ENCODE measurements around the gene TARDBP.

DNA sequence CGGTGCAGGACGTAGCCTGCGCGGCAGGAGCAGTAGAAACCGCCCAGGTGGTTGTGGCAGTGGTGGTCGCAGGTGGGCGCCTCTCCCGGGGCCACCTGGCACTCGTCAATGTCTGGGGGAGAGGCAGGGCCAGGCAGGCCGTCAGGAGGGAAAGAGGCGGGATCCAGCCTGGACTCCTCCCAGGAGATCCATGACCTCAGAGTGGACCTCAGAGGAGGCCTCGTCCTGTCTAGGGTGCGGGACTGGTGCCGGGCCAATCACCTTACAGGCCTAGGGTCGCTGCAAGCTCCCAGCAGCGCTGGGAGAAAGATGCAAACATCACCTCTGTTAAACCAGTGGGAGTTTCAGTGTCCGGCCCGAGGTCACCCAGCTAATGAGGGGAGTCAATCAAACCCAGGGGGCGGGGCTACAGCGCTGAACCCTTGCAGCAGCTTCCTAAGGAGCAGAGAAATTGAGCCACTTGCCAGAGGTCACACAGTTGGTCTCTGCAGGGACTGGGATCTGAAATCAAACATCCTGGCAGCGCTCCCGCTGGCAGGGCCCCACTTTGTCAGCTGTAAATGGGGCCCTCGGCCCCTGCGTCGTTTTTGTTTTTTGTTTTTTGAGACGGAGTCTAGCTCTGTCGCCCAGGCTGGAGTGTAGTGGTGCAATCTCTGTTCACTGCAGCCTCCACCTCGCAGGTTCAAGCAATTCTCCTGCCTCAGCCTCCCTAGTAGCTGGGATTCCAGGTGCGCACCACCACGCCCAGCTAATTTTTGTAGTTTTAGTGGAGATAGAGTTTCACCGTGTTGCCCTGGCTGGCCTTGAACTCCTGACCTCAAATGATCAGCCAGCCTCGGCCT is 33.2 kb downstream of the TARDBP start:
- TF ChIP-seq, protein P1, sequence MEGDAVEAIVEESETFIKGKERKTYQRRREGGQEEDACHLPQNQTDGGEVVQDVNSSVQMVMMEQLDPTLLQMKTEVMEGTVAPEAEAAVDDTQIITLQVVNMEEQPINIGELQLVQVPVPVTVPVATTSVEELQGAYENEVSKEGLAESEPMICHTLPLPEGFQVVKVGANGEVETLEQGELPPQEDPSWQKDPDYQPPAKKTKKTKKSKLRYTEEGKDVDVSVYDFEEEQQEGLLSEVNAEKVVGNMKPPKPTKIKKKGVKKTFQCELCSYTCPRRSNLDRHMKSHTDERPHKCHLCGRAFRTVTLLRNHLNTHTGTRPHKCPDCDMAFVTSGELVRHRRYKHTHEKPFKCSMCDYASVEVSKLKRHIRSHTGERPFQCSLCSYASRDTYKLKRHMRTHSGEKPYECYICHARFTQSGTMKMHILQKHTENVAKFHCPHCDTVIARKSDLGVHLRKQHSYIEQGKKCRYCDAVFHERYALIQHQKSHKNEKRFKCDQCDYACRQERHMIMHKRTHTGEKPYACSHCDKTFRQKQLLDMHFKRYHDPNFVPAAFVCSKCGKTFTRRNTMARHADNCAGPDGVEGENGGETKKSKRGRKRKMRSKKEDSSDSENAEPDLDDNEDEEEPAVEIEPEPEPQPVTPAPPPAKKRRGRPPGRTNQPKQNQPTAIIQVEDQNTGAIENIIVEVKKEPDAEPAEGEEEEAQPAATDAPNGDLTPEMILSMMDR (IDR thresholded peaks at IDR 0.05): no peak
- no peak for TF ChIP-seq ZFX (IDR thresholded peaks at IDR 0.05; ENCODE audit: borderline replicate concordance)

Measured in 22Rv1 (cell line).